ENCODE data around the gene TRDMT1.

The TRDMT1 gene

GRCh38 chr10:17244700-17245365 is 43.4 kb upstream of the TRDMT1 start:
- Histone ChIP-seq H3K36me3 (replicated peaks) (no peaks in the 10 kb centered on the region), H3K27me3 (replicated peaks) (no peaks in the 10 kb centered on the region), H3K27ac (no peak overlapping the region), H3K4me3 (ENCODE audit: low read depth, low read length) (no peak overlapping the region)
- no peak for DNase-seq
- in situ Hi-C loops (cut with HindIII; ENCODE audit: low pct_ligation_motif_present, low sequenced_read_pairs) = loop anchor here (25.0 kb wide), 1 partner anchor 383 kb away; no protein-coding TSS in a partner anchor
- no peak for TF ChIP-seq CTCF (IDR thresholded peaks at IDR 0.05; ENCODE audit: low read depth, low read length, missing control alignments)

- DNase-seq = no peak
- TF ChIP-seq CTCF (IDR thresholded peaks at IDR 0.05; ENCODE audit: low read depth, low read length, missing control alignments) = no peak
- H3K27me3 ChIP-seq (replicated peaks) = no peaks in the 10 kb centered on the region
- H3K4me3 ChIP-seq (ENCODE audit: low read depth, low read length) = no peak overlapping the region
- H3K27ac ChIP-seq = no peak overlapping the region
- H3K36me3 ChIP-seq (replicated peaks) = peaks cover 6% of the 10 kb centered on the region
- in situ Hi-C loops (cut with HindIII; ENCODE audit: low pct_ligation_motif_present, low sequenced_read_pairs) = loop anchor here (25.0 kb wide), 1 partner anchor 379 kb away; no protein-coding TSS in a partner anchor
These were observed 40.3 kb upstream of the TRDMT1 start for GRCh38 chr10:17241611-17242333.

- DNase-seq = no peak
These were observed 39.1 kb upstream of the TRDMT1 start for GRCh38 chr10:17240616-17241015.

GRCh38 chr10:17240096-17240495 is 38.6 kb upstream of the TRDMT1 start:
- Histone ChIP-seq H3K36me3 (replicated peaks) (peaks cover 22% of the 10 kb centered on the region), H3K4me3 (ENCODE audit: low read depth, low read length) (no peak overlapping the region), H3K27ac (no peak overlapping the region), H3K27me3 (replicated peaks) (no peaks in the 10 kb centered on the region)
- no peak for DNase-seq
- in situ Hi-C loops (cut with HindIII; ENCODE audit: low pct_ligation_motif_present, low sequenced_read_pairs) = loop anchor here (25.0 kb wide), 1 partner anchor 378 kb away; no protein-coding TSS in a partner anchor
- TF ChIP-seq CTCF (IDR thresholded peaks at IDR 0.05; ENCODE audit: low read depth, low read length, missing control alignments) = no peak

More at GRCh38 chr10:17240616-17241015, 39.1 kb upstream of the TRDMT1 start:
- TF ChIP-seq CTCF (IDR thresholded peaks at IDR 0.05; ENCODE audit: low read depth, low read length, missing control alignments) = no peak
- H3K36me3 ChIP-seq (replicated peaks) = peaks cover 17% of the 10 kb centered on the region
- H3K27ac ChIP-seq = no peak overlapping the region
- H3K27me3 ChIP-seq (replicated peaks) = no peaks in the 10 kb centered on the region
- in situ Hi-C loops (cut with HindIII; ENCODE audit: low pct_ligation_motif_present, low sequenced_read_pairs) = loop anchor here (25.0 kb wide), 1 partner anchor 378 kb away; no protein-coding TSS in a partner anchor
- no peak overlapping the region for H3K4me3 ChIP-seq (ENCODE audit: low read depth, low read length)

- TF ChIP-seq CTCF (IDR thresholded peaks at IDR 0.05; ENCODE audit: low read depth, low read length, missing control alignments) = no peak
- H3K36me3 ChIP-seq (replicated peaks) = peaks cover 28% of the 10 kb centered on the region
- no peak overlapping the region for H3K4me3 ChIP-seq (ENCODE audit: low read depth, low read length)
- peak overlapping the region; percentile 15 for H3K27ac ChIP-seq
- in situ Hi-C loops (cut with HindIII; ENCODE audit: low pct_ligation_motif_present, low sequenced_read_pairs) = loop anchor here (25.0 kb wide), 1 partner anchor 377 kb away; no protein-coding TSS in a partner anchor
- H3K27me3 ChIP-seq (replicated peaks) = no peaks in the 10 kb centered on the region
- DNase-seq = no peak
These were observed 38.0 kb upstream of the TRDMT1 start for GRCh38 chr10:17239345-17240085.
